CD4-positive, alpha-beta memory T cell (primary cell): ENCODE results near the gene ATG4D. TPM values are rescaled to one million over a fixed set of nuclear protein-coding genes. Genes with fewer than 3 reads are reported as not detected.

Experiments
- CTCF ChIA-PET: fragments of 350-600 bp; sonication (Branson Sonifier 250); formaldehyde crosslinking; loops from one replicate; lab custom pipeline; 2021; ENCODE audit warnings: inconsistent platforms; ENCODE audit not compliant: partially characterized antibody; lab: Charles Lee
- POLR2A ChIA-PET: fragments of 350-600 bp; sonication (Branson Sonifier 250); formaldehyde crosslinking; loops from one replicate; lab custom pipeline; 2021; ENCODE audit not compliant: partially characterized antibody; lab: Charles Lee
- DNase-seq, 5 donors: peaks; one replicate each; pipeline versions ENCODE4 v3.0.0 to v3.0.0-alpha.2; 2020 to 2022; ENCODE audit warnings: mixed read lengths in 1 of 5
- H3K27ac ChIP-seq: one replicate; pipeline ENCODE4 v1.7.0; 2013; ENCODE audit warnings: low read depth, low read length
- H3K27me3 ChIP-seq: 2 replicates; pipeline ENCODE4 v1.7.0; 2013; ENCODE audit warnings: mild to moderate bottlenecking, low read length, moderate library complexity; ENCODE audit not compliant: insufficient read depth
- H3K36me3 ChIP-seq: 2 replicates; pipeline ENCODE4 v1.7.0; 2013; ENCODE audit warnings: mild to moderate bottlenecking, low read length, moderate library complexity; ENCODE audit not compliant: insufficient read depth
- H3K4me1 ChIP-seq: 2 replicates; pipeline ENCODE4 v1.7.0; 2013; ENCODE audit warnings: mild to moderate bottlenecking, low read length, moderate library complexity; ENCODE audit not compliant: insufficient read depth
- H3K4me3 ChIP-seq, 2 donors: one replicate each; pipeline ENCODE4 v1.7.0; 2013; ENCODE audit warnings: low read length in 2 of 2, mild to moderate bottlenecking in 1 of 2
- H3K9me3 ChIP-seq, 2 donors: one replicate each; pipeline ENCODE4 v1.7.0; 2013; ENCODE audit warnings: low read length in 2 of 2, control low read depth in 1 of 2; ENCODE audit not compliant: control insufficient read depth in 1 of 2
- H3K27ac Mint-ChIP-seq, 7 donors: one replicate each; pipeline ENCODE4 v1.8.0; 2020 to 2021; ENCODE audit warnings: mixed read lengths in 7 of 7, mild to moderate bottlenecking in 6 of 7, inconsistent platforms in 3 of 7, moderate library complexity in 3 of 7
- H3K27me3 Mint-ChIP-seq, 2 donors: one replicate each; pipeline ENCODE4 v1.8.0; 2020 to 2021; ENCODE audit warnings: mixed read lengths in 2 of 2
- H3K36me3 Mint-ChIP-seq, 2 donors: one replicate each; pipeline ENCODE4 v1.8.0; 2020 to 2021; ENCODE audit warnings: mixed read lengths in 2 of 2, inconsistent platforms in 1 of 2, mild to moderate bottlenecking in 1 of 2
- H3K4me1 Mint-ChIP-seq, 4 donors: one replicate each; pipeline ENCODE4 v1.8.0; 2020 to 2021; ENCODE audit warnings: mixed read lengths in 4 of 4, mild to moderate bottlenecking in 1 of 4
- H3K4me3 Mint-ChIP-seq, 8 donors: one replicate each; pipeline ENCODE4 v1.8.0; 2020 to 2021; ENCODE audit warnings: mixed read lengths in 8 of 8, mild to moderate bottlenecking in 7 of 8, moderate library complexity in 6 of 8, inconsistent platforms in 3 of 8
- H3K9me3 Mint-ChIP-seq, 8 donors: one replicate each; pipeline ENCODE4 v1.8.0; 2020 to 2021; ENCODE audit warnings: mixed read lengths in 8 of 8, mild to moderate bottlenecking in 5 of 8, inconsistent platforms in 3 of 8, moderate library complexity in 1 of 8
- intact Hi-C: fragments of 100-400 bp; cut with micrococcal nuclease; formaldehyde crosslinking; loops from one replicate; pipeline ENCODE4 v1.15.1; 2023
- polyA plus RNA-seq, 2 donors: library from polyadenylated mRNA; unstranded; fragments of 300-500 nt; fragmentation: Illumina TruSeq; gene quantifications; one replicate each; pipeline ENCODE4 v1.2.3, GENCODE V29; 2021
- total RNA-seq, 2 experiments: library from RNA; stranded (reverse); gene quantifications; one replicate each; pipeline ENCODE4 v1.2.3, GENCODE V29; 2021

Gene ATG4D
- total and polyA plus RNA-seq, 4 experiments from 2014 or later = 9.3 to 58.6 (median 36.8) TPM

GRCh38 chr19:10503002-10503789 lies 40.5 kb upstream of the ATG4D start, which contains the start of gene KEAP1:
Gene KEAP1, minus strand, starts transcription at chr19:10503356. Its CDS starts 3,323 bp downstream, at chr19:10500033.
- peak within 1 kb of the TSS; percentile 87 to 96 (median 94) for H3K27ac Mint-ChIP-seq
- Histone ChIP-seq H3K4me3 (peak within 1 kb of the TSS; percentile 50 to 97), H3K27ac (peak within 1 kb of the TSS; percentile 87), H3K9me3 (no peaks in the 10 kb centered on the region), H3K4me1 (peaks cover 46% of the 10 kb centered on the region), H3K36me3 (peaks cover 9% of the 10 kb centered on the region), H3K27me3 (no peaks in the 10 kb centered on the region)
- peaks cover 0 to 1% (median 0%) of the 10 kb centered on the region in 8 donors for H3K9me3 Mint-ChIP-seq
- H3K4me1 Mint-ChIP-seq = peaks cover 21 to 48% (median 35%) of the 10 kb centered on the region in 4 donors
- intact Hi-C loops = loop anchor here (2.0 to 10.0 kb wide), 4 partner anchors 24 to 202 kb away; partner anchors contain the start of gene QTRT1
- ChIA-PET CTCF (interaction anchor here (0.6 to 1.9 kb wide), 5 partner anchors 19 to 221 kb away, joined by 3 to 6 read pairs (median 4); no protein-coding TSS in a partner anchor), POLR2A (interaction anchor here (0.6 to 1.3 kb wide), 4 partner anchors 63 to 152 kb away, joined by 3 to 14 read pairs (median 4); partner anchors contain the start of genes CDKN2D and KRI1)
- peaks cover 8 to 20% of the 10 kb centered on the region in 2 donors for H3K36me3 Mint-ChIP-seq
- H3K27me3 Mint-ChIP-seq = no peaks in the 10 kb centered on the region
- DNase-seq = peak in 2 of 5 donors; percentile 22 to 42
- H3K4me3 Mint-ChIP-seq = peak within 1 kb of the TSS; percentile 88 to 94 (median 90)

GRCh38 chr19:10505583-10506229 lies 38.0 kb upstream of the ATG4D start:
- CTCF ChIA-PET = interaction anchor here (0.7 to 3.2 kb wide), 10 partner anchors 9 to 139 kb away, joined by 3 to 12 read pairs (median 4); no protein-coding TSS in a partner anchor
- peak overlapping the region; percentile 42 to 84 (median 73) for H3K27ac Mint-ChIP-seq
- Histone ChIP-seq H3K9me3 (no peaks in the 10 kb centered on the region), H3K27ac (no peak overlapping the region), H3K27me3 (no peaks in the 10 kb centered on the region), H3K4me1 (peaks cover 41% of the 10 kb centered on the region), H3K4me3 (no peak overlapping the region), H3K36me3 (no peaks in the 10 kb centered on the region)
- peaks cover 0 to 1% (median 0%) of the 10 kb centered on the region in 8 donors for H3K9me3 Mint-ChIP-seq
- H3K4me1 Mint-ChIP-seq = peaks cover 15 to 43% (median 27%) of the 10 kb centered on the region in 4 donors
- POLR2A ChIA-PET = interaction anchor here (0.5 to 1.5 kb wide), 3 partner anchors 53 to 62 kb away, joined by 3 to 10 read pairs (median 4); partner anchors contain the start of gene KRI1
- peaks cover 0 to 5% of the 10 kb centered on the region in 2 donors for H3K36me3 Mint-ChIP-seq
- no peaks in the 10 kb centered on the region for H3K27me3 Mint-ChIP-seq
- peak overlapping the region in 6 of 8 donors; percentile 26 to 80 (median 66) for H3K4me3 Mint-ChIP-seq
- intact Hi-C loops = loop anchor here (1.0 to 10.0 kb wide), 4 partner anchors 37 to 199 kb away; partner anchors contain the start of genes ATG4D and QTRT1
- DNase-seq = peak; percentile 74 to 81 (median 78)

GRCh38 chr19:10508036-10508435 lies 35.7 kb upstream of the ATG4D start:
- Histone ChIP-seq H3K4me1 (peaks cover 28% of the 10 kb centered on the region), H3K27me3 (peaks cover 1% of the 10 kb centered on the region), H3K27ac (no peak overlapping the region), H3K9me3 (no peaks in the 10 kb centered on the region), H3K4me3 (no peak overlapping the region), H3K36me3 (no peaks in the 10 kb centered on the region)
- CTCF ChIA-PET = interaction anchor here (0.6 to 3.2 kb wide), 19 partner anchors 8 to 694 kb away, joined by 3 to 15 read pairs (median 3); partner anchors contain the start of gene QTRT1
- H3K4me1 Mint-ChIP-seq = peaks cover 11 to 33% (median 19%) of the 10 kb centered on the region in 4 donors
- peaks cover 0 to 1% (median 0%) of the 10 kb centered on the region in 8 donors for H3K9me3 Mint-ChIP-seq
- POLR2A ChIA-PET = interaction anchor here (0.6 to 1.3 kb wide), 2 partner anchors 60 to 95 kb away, joined by 3 to 4 read pairs; no protein-coding TSS in a partner anchor
- peaks cover 0 to 3% of the 10 kb centered on the region in 2 donors for H3K36me3 Mint-ChIP-seq
- intact Hi-C loops = loop anchor here (10.0 kb wide), 1 partner anchor 197 kb away; the partner anchor contains the start of gene QTRT1
- H3K27ac Mint-ChIP-seq = no peak overlapping the region
- no peak for DNase-seq
- H3K27me3 Mint-ChIP-seq = peaks cover 2% of the 10 kb centered on the region in 2 donors
- no peak overlapping the region for H3K4me3 Mint-ChIP-seq

DNA sequence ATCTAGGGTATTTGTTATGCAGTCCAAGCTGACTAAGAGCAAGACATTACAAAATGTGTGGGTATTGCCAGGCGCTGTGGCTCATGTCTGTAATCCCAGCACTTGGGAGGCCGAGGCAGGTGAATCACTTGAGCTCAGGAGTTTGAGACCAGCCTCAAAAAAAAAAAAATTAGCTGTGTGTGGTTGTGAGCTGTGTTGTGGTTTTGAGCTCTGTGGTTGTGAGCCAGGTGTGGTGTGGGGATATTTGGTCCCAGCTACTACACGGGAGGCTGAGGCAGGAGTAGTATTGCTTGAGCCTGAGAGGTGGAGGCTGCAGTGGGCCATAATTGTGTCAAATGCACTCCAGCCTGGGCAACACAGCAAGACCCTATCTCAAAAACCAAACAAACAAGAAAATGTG lies 35.0 kb upstream of the ATG4D start:
- Histone ChIP-seq H3K27ac (no peak overlapping the region), H3K27me3 (peaks cover 8% of the 10 kb centered on the region), H3K4me3 (no peak overlapping the region), H3K36me3 (no peaks in the 10 kb centered on the region), H3K9me3 (no peaks in the 10 kb centered on the region), H3K4me1 (peaks cover 24% of the 10 kb centered on the region)
- CTCF ChIA-PET = interaction anchor here (0.6 to 3.2 kb wide), 18 partner anchors 8 to 695 kb away, joined by 3 to 15 read pairs (median 4); partner anchors contain the start of gene QTRT1
- Mint-ChIP-seq H3K36me3 (peaks cover 0 to 2% of the 10 kb centered on the region in 2 donors), H3K27ac (peak overlapping the region in 2 of 7 donors; percentile 55 to 61), H3K4me3 (peak overlapping the region in 2 of 8 donors; percentile 11 to 12), H3K4me1 (peaks cover 15 to 35% (median 22%) of the 10 kb centered on the region in 4 donors), H3K27me3 (peaks cover 8% of the 10 kb centered on the region in 2 donors), H3K9me3 (no peaks in the 10 kb centered on the region)
- POLR2A ChIA-PET = interaction anchor here (1.3 kb wide), 1 partner anchor 60 kb away, joined by 3 read pairs; no protein-coding TSS in a partner anchor
- DNase-seq = no peak
- intact Hi-C loops = loop anchor here (10.0 kb wide), 1 partner anchor 196 kb away; the partner anchor contains the start of gene QTRT1

GRCh38 chr19:10510301-10510802 lies 33.4 kb upstream of the ATG4D start:
- intact Hi-C loops = no loop called here
- ChIA-PET CTCF (interaction anchor here (0.8 to 2.2 kb wide), 15 partner anchors 10 to 192 kb away, joined by 3 to 7 read pairs (median 4); partner anchors contain the start of gene QTRT1), POLR2A (no interaction called here)
- DNase-seq = peak in 4 of 5 donors; percentile 39 to 59 (median 50)
- no peaks in the 10 kb centered on the region for H3K36me3 ChIP-seq
- Mint-ChIP-seq H3K4me3 (no peak overlapping the region), H3K4me1 (peaks cover 16 to 40% (median 21%) of the 10 kb centered on the region in 4 donors), H3K36me3 (peaks cover 0 to 2% of the 10 kb centered on the region in 2 donors), H3K27ac (no peak overlapping the region), H3K9me3 (no peaks in the 10 kb centered on the region), H3K27me3 (peaks cover 14 to 16% of the 10 kb centered on the region in 2 donors)
- H3K4me3 ChIP-seq = no peak overlapping the region
- peaks cover 34% of the 10 kb centered on the region for H3K4me1 ChIP-seq
- peaks cover 20% of the 10 kb centered on the region for H3K27me3 ChIP-seq
- no peak overlapping the region for H3K27ac ChIP-seq
- no peaks in the 10 kb centered on the region for H3K9me3 ChIP-seq

DNA sequence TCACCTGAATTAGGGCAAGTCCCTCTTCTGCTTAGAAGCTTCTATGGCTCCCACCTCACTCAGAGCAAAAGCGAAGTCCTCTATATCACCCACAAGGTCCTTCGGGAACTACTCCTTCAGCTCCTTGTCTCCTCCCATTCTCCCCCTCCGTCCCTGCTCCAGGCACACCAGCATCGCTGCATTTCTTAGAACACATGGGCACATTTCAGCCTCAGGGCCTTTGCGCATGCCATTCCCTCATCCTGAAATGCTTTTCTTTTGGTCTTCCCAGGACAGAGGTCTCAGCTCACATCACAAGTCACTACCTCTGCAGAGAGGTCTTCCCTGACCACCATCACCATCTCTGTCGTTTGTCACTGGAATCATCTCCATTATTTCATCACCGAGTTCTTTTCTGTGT lies 30.5 kb upstream of the ATG4D start:
- Histone ChIP-seq H3K36me3 (no peaks in the 10 kb centered on the region), H3K27ac (no peak overlapping the region), H3K4me3 (no peak overlapping the region), H3K27me3 (peaks cover 33% of the 10 kb centered on the region), H3K9me3 (no peaks in the 10 kb centered on the region), H3K4me1 (peaks cover 46% of the 10 kb centered on the region)
- intact Hi-C loops = no loop called here
- no peak for DNase-seq
- Mint-ChIP-seq H3K27ac (peak overlapping the region in 3 of 7 donors; percentile 32 to 64 (median 62)), H3K36me3 (peaks cover 0 to 2% of the 10 kb centered on the region in 2 donors), H3K9me3 (no peaks in the 10 kb centered on the region), H3K27me3 (peaks cover 30% of the 10 kb centered on the region in 2 donors), H3K4me1 (peaks cover 17 to 55% (median 29%) of the 10 kb centered on the region in 4 donors), H3K4me3 (peak overlapping the region in 4 of 8 donors; percentile 9 to 57 (median 36))
- ChIA-PET CTCF (interaction anchor here (1.1 kb wide), 1 partner anchor 30 kb away, joined by 4 read pairs; no protein-coding TSS in a partner anchor), POLR2A (no interaction called here)
